ENCODE data around the gene TPRG1. TPM values are rescaled to one million over a fixed set of nuclear protein-coding genes. Genes with fewer than 3 reads are reported as not detected.

The TPRG1 gene
- total RNA-seq, 6 experiments from 2014 or later: 8.0 to 33.6 (median 18.1) TPM

DNA sequence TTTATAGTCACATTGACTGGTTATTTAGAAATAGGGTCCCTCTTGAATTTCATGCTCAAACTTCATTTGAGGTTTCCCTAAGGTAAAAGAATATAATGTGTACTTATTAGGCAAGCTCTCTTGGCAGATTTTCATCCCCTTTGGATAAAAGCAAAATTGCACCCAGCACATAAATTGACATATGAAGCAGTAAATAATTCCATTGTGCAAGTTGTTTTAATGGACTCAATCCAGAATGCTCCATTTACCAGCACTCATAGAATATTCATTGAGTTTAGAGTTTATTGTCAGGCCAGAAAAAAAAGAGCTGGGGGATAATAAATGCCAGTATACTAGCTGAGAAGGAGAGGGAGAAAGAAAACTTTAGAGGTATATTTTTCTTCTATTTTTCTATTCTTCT, 136.8 kb downstream of the TPRG1 start:
- DNase-seq (no peak), ATAC-seq (no peak)
- intact Hi-C loops (cut with DNase I): no loop called here
- Histone ChIP-seq H3K4me1 (no peaks in the 10 kb centered on the region), H3K4me3 (no peak overlapping the region), H3K9me3 (no peaks in the 10 kb centered on the region), H3K27ac (no peak overlapping the region), H3K27me3 (no peaks in the 10 kb centered on the region), H3K36me3 (no peaks in the 10 kb centered on the region)
- TF ChIP-seq CTCF (IDR thresholded peaks at IDR 0.05): no peak
- TF ChIP-seq POLR2A (IDR thresholded peaks at IDR 0.05): no peak

DNA sequence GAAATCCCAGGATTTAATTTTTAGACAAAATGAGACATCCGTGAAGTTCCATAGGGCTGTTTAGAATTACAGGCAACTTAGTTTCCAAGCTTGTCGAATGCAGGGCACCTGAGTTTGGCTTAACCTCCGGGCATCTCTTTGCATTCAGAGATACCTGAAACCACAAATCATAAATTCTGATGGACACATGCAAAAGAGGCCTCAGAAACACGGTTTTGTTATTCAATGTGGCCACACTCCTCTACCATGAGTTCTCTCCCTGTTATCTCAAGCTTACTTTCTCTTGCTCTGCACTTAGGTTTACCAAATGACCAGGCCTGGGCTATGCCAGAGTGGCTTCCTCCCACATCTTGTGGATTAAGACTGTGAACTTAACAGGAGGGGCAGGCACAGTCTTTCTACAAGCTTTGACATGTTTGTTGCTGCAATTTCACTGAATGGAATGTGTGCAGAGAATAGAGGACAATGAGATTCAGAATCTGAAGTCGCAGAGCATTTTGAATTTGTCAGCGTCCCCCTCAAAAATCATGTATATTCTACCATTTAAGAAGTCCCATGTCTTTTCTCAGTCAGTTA, 137.7 kb downstream of the TPRG1 start:
- H3K4me1 ChIP-seq: no peaks in the 10 kb centered on the region
- H3K9me3 ChIP-seq: no peaks in the 10 kb centered on the region
- no peaks in the 10 kb centered on the region for H3K27me3 ChIP-seq
- intact Hi-C loops (cut with DNase I): no loop called here
- no peak for ATAC-seq
- 93% methylated on average over 6 of the region's 6 CpGs for WGBS (ENCODE audit: insufficient coverage, low coverage, low lambda C conversion rate, missing lambda C conversion rate)
- no peak for TF ChIP-seq POLR2A (IDR thresholded peaks at IDR 0.05)
- TF ChIP-seq CTCF (IDR thresholded peaks at IDR 0.05): no peak
- H3K4me3 ChIP-seq: no peak overlapping the region
- no peak for DNase-seq
- H3K27ac ChIP-seq: no peak overlapping the region
- H3K36me3 ChIP-seq: no peaks in the 10 kb centered on the region

DNA sequence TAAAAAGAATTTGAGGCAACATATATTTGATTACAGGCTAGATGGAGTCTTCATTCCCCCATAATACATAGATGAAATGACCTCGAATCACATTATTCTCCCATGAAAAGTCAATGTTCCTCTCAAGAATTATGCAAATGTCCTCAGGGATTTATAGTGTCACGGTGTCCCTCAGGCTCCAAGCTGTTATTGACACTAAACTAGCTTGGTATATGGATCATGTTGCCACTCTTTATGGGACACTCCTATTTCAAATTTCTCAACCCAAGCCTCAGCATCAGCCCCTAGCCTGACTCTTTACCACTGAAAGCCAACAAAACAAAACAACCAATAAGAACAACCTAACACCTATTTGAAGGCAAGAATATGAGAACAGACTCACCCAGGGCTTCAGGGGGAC, 139.8 kb downstream of the TPRG1 start:
- intact Hi-C loops (cut with DNase I): no loop called here
- no peak for DNase-seq
- Histone ChIP-seq H3K36me3 (no peaks in the 10 kb centered on the region), H3K4me3 (no peak overlapping the region), H3K27me3 (no peaks in the 10 kb centered on the region), H3K4me1 (no peaks in the 10 kb centered on the region), H3K27ac (no peak overlapping the region), H3K9me3 (no peaks in the 10 kb centered on the region)
- ATAC-seq: no peak
- WGBS (ENCODE audit: insufficient coverage, low coverage, low lambda C conversion rate, missing lambda C conversion rate): 83% methylated on average over 2 of the region's 2 CpGs
- TF ChIP-seq POLR2A (IDR thresholded peaks at IDR 0.05) (no peak), CTCF (IDR thresholded peaks at IDR 0.05) (no peak)

GRCh38 chr3:189312866-189313265, 141.1 kb downstream of the TPRG1 start:
- 97% methylated on average over 4 of the region's 4 CpGs for whole genome bisulfite sequencing (ENCODE audit: insufficient coverage, low coverage, low lambda C conversion rate, missing lambda C conversion rate)
- no peaks in the 10 kb centered on the region for H3K27me3 ChIP-seq
- no peaks in the 10 kb centered on the region for H3K9me3 ChIP-seq
- ATAC-seq (no peak), DNase-seq (no peak)
- TF ChIP-seq CTCF (IDR thresholded peaks at IDR 0.05) (no peak), POLR2A (IDR thresholded peaks at IDR 0.05) (no peak)
- intact Hi-C loops (cut with DNase I): no loop called here
- no peaks in the 10 kb centered on the region for H3K36me3 ChIP-seq
- H3K4me3 ChIP-seq: no peak overlapping the region
- H3K27ac ChIP-seq: no peak overlapping the region
- no peaks in the 10 kb centered on the region for H3K4me1 ChIP-seq

All from right lobe of liver (tissue), 6 donors.